Measurements from ENCODE around the gene PGBD2. TPM values are rescaled to one million over a fixed set of nuclear protein-coding genes. Genes with fewer than 3 reads are reported as not detected.

PGBD2 gene
- total and polyA plus RNA-seq, 10 of the 15 experiments (the other 5 are each of a cell fraction or from before 2014, with no cell fraction given), result 4.0 to 10.3 (median 4.5) TPM

GRCh38 chr1:248873409-248873992 is 32.5 kb upstream of the PGBD2 start (continued):
- TF ChIP-seq ZNF687 (IDR thresholded peaks at IDR 0.05), result 0 out of 2 replicates have a peak, but pooled peaks have one; percentile 26
- TF ChIP-seq LARP7 (IDR thresholded peaks at IDR 0.05), result peak; percentile 50
- TF ChIP-seq STAT3 (IDR thresholded peaks at IDR 0.05; ENCODE audit: low read depth, low read length), result no peak
- peak; percentile 85 for TF ChIP-seq POLR2A (IDR thresholded peaks at IDR 0.05; ENCODE audit: low read depth, low read length)
- peak; percentile 50; the same call in 1 of the 2 replicates for TF ChIP-seq ZBED1 (IDR thresholded peaks at IDR 0.05; ENCODE audit: borderline replicate concordance)
- TF ChIP-seq PAX5 (IDR thresholded peaks at IDR 0.05; ENCODE audit: borderline replicate concordance, low read depth, low read length), result peak; percentile 86; the same call in 1 of the 2 replicates
- TF ChIP-seq BRCA1 (IDR thresholded peaks at IDR 0.05; ENCODE audit: low read depth, low read length), result peak; percentile 37; the same call in 1 of the 2 replicates
- TF ChIP-seq SREBF2 (IDR thresholded peaks at IDR 0.05; ENCODE audit: low read length), result peak; percentile 90
- peak; percentile 77 for TF ChIP-seq BACH1 (IDR thresholded peaks at IDR 0.05; ENCODE audit: borderline replicate concordance)
- TF ChIP-seq ZNF24 (IDR thresholded peaks at IDR 0.05), result peak; percentile 99
- peak; percentile 38; the same call in 1 of the 2 replicates for TF ChIP-seq POLR2AphosphoS5 (IDR thresholded peaks at IDR 0.05; ENCODE audit: low read length)
- TF ChIP-seq BHLHE40 (IDR thresholded peaks at IDR 0.05; ENCODE audit: borderline replicate concordance in 1 of 2, low read depth in 2 of 2, low read length in 1 of 2), result peak; percentile 28 to 52; a peak in 2 of 4 replicates
- peak; percentile 68; the same call in 1 of the 2 replicates for TF ChIP-seq GABPA (IDR thresholded peaks at IDR 0.05; ENCODE audit: low read depth)
- no peak for TF ChIP-seq ETV6 (conservative IDR thresholded peaks at IDR 0.05 in 1 of 2, IDR thresholded peaks at IDR 0.05 in 1 of 2; ENCODE audit: borderline replicate concordance in 1 of 2, low read depth in 1 of 2)
- peak; percentile 83; the same call in 1 of the 2 replicates for TF ChIP-seq CREB1 (IDR thresholded peaks at IDR 0.05; ENCODE audit: low read depth)
- 0 out of 2 replicates have a peak, but pooled peaks have one; percentile 37 for TF ChIP-seq MXI1 (IDR thresholded peaks at IDR 0.05; ENCODE audit: low read depth, low read length)
- 0 out of 2 replicates have a peak, but pooled peaks have one; percentile 21 for TF ChIP-seq STAT1 (conservative IDR thresholded peaks at IDR 0.05)
- peak; percentile 82 for TF ChIP-seq CREM (IDR thresholded peaks at IDR 0.05; ENCODE audit: low read depth)
